Measurements from ENCODE around the gene SCO2. TPM values are rescaled to one million over a fixed set of nuclear protein-coding genes. Genes with fewer than 3 reads are reported as not detected.
A peak's percentile ranks its signal among the peaks of the same experiment; 100 is the strongest.
"Not testable (repeated sequence)": the region's sequence is repeated elsewhere in the genome, so short reads cannot be mapped to it uniquely, and the experiment has no call there.

The SCO2 gene
- total RNA-seq, 1 experiment from 2014 or later: 1.2 TPM

GRCh38 chr22:50522806-50523438, 2.5 kb downstream of the SCO2 start:
- no peak for DNase-seq
- Histone ChIP-seq H3K4me3 (ENCODE audit: insufficient read depth, low read depth, low read length) (no peak overlapping the region), H3K36me3 (replicated peaks; ENCODE audit: control insufficient read depth, insufficient read depth, low read length) (peaks cover 6% of the 10 kb centered on the region), H3K27me3 (ENCODE audit: control insufficient read depth, insufficient read depth, low read length) (peaks cover 12% of the 10 kb centered on the region)

- DNase-seq: no peak
- Histone ChIP-seq H3K36me3 (replicated peaks; ENCODE audit: control insufficient read depth, insufficient read depth, low read length) (peaks cover 6% of the 10 kb centered on the region), H3K4me3 (ENCODE audit: insufficient read depth, low read depth, low read length) (no peak overlapping the region), H3K27me3 (ENCODE audit: control insufficient read depth, insufficient read depth, low read length) (peaks cover 7% of the 10 kb centered on the region)
Measured at GRCh38 chr22:50522208-50522805, 3.1 kb downstream of the SCO2 start.

GRCh38 chr22:50521710-50522109, 3.7 kb downstream of the SCO2 start:
- Histone ChIP-seq H3K27me3 (ENCODE audit: control insufficient read depth, insufficient read depth, low read length) (peaks cover 1% of the 10 kb centered on the region; the same call in 1 of the 2 replicates), H3K36me3 (replicated peaks; ENCODE audit: control insufficient read depth, insufficient read depth, low read length) (peaks cover 6% of the 10 kb centered on the region), H3K4me3 (ENCODE audit: insufficient read depth, low read depth, low read length) (no peak overlapping the region)
- DNase-seq: no peak

- no peaks in the 10 kb centered on the region for H3K27me3 ChIP-seq (ENCODE audit: control insufficient read depth, insufficient read depth, low read length)
- no peak overlapping the region for H3K4me3 ChIP-seq (ENCODE audit: insufficient read depth, low read depth, low read length)
- peak; percentile 51 for DNase-seq
- peaks cover 8% of the 10 kb centered on the region for H3K36me3 ChIP-seq (replicated peaks; ENCODE audit: control insufficient read depth, insufficient read depth, low read length)
Measured at GRCh38 chr22:50520826-50521453, 4.5 kb downstream of the SCO2 start.

- not testable (repeated sequence) for H3K4me3 ChIP-seq (ENCODE audit: insufficient read depth, low read depth, low read length); DNase-seq; H3K27me3 ChIP-seq (ENCODE audit: control insufficient read depth, insufficient read depth, low read length); H3K36me3 ChIP-seq (replicated peaks; ENCODE audit: control insufficient read depth, insufficient read depth, low read length)
Measured at GRCh38 chr22:50520184-50520583, 5.2 kb downstream of the SCO2 start.

GRCh38 chr22:50519151-50519550, 6.2 kb downstream of the SCO2 start:
- DNase-seq: no peak
- no peaks in the 10 kb centered on the region for H3K27me3 ChIP-seq (ENCODE audit: control insufficient read depth, insufficient read depth, low read length)
- peaks cover 8% of the 10 kb centered on the region for H3K36me3 ChIP-seq (replicated peaks; ENCODE audit: control insufficient read depth, insufficient read depth, low read length)
- H3K4me3 ChIP-seq (ENCODE audit: insufficient read depth, low read depth, low read length): no peak overlapping the region

DNA sequence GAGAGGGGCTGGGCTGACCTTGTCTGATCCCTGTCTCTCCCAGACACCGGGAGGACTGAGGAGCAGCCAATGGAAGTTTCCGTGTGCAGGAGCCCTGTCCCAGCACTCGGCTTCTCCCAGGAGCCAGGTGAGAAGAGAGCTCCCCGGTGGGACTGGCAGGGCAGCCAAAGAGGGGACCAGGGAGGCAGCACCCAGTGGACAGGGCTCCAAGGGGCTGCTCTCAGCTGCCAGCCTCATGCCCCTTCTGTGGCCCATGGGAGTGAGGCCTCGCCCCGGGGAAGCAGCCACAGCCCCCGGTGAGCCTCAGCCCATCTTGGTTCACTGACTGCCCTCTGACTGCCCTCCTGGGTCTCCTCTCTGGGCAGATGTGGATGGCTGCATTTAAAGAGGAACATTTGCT, 6.8 kb downstream of the SCO2 start:
- Histone ChIP-seq H3K4me3 (ENCODE audit: insufficient read depth, low read depth, low read length) (no peak overlapping the region), H3K36me3 (replicated peaks; ENCODE audit: control insufficient read depth, insufficient read depth, low read length) (peaks cover 8% of the 10 kb centered on the region), H3K27me3 (ENCODE audit: control insufficient read depth, insufficient read depth, low read length) (no peaks in the 10 kb centered on the region)
- DNase-seq: peak; percentile 40

- H3K36me3 ChIP-seq (replicated peaks; ENCODE audit: control insufficient read depth, insufficient read depth, low read length): peaks cover 4% of the 10 kb centered on the region
- H3K27me3 ChIP-seq (ENCODE audit: control insufficient read depth, insufficient read depth, low read length): no peaks in the 10 kb centered on the region
- DNase-seq: peak; percentile 69
- H3K4me3 ChIP-seq (ENCODE audit: insufficient read depth, low read depth, low read length): no peak overlapping the region
Measured at GRCh38 chr22:50517495-50518260, 7.7 kb downstream of the SCO2 start.

DNA sequence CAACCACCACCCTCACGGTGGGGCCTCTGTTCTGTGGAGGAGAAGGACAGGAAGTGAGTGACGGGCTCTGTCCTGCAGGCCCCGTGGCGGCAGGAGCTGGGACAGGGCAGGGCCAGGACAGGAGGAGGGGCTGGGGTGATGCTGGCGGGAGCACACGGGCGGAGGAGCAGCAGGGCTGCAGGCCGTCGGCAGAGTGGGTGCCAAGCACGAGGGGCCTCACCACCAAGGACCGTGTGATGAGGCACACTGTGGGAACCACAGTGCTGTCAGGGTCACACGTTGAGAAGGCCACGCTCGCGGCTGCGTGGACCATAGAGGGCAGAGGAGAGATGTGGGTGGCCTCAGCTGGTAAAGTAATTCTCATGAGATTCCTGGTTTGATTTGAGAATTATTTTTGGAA, 8.5 kb downstream of the SCO2 start:
- DNase-seq: peak; percentile 47
- no peak overlapping the region for H3K4me3 ChIP-seq (ENCODE audit: insufficient read depth, low read depth, low read length)
- H3K36me3 ChIP-seq (replicated peaks; ENCODE audit: control insufficient read depth, insufficient read depth, low read length): peaks cover 4% of the 10 kb centered on the region
- H3K27me3 ChIP-seq (ENCODE audit: control insufficient read depth, insufficient read depth, low read length): no peaks in the 10 kb centered on the region

DNA sequence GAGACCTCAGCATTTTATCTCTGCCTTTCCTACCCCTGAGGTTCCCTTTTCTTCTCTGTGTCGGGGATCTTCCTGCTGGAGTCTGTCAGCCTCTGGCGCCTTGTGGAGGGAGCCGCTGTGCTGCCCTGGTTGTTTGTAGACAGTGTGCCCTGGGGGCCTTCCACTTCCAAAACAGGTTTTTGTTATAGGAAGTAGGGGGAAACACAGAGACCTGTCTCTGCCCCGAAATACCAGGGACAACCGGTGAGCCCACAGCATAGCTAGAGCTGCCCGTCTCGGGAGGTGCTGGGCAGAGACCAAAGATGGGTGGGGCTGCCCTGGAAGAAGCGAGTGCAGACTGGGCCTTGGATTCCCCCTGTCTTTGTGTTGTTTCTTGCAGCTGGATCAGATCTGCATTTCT, 9.3 kb downstream of the SCO2 start:
- peak; percentile 51 for DNase-seq
- Histone ChIP-seq H3K36me3 (replicated peaks; ENCODE audit: control insufficient read depth, insufficient read depth, low read length) (peaks cover 4% of the 10 kb centered on the region), H3K4me3 (ENCODE audit: insufficient read depth, low read depth, low read length) (no peak overlapping the region), H3K27me3 (ENCODE audit: control insufficient read depth, insufficient read depth, low read length) (no peaks in the 10 kb centered on the region)

- Histone ChIP-seq H3K4me3 (ENCODE audit: insufficient read depth, low read depth, low read length) (no peak overlapping the region), H3K36me3 (replicated peaks; ENCODE audit: control insufficient read depth, insufficient read depth, low read length) (peaks cover 2% of the 10 kb centered on the region), H3K27me3 (ENCODE audit: control insufficient read depth, insufficient read depth, low read length) (no peaks in the 10 kb centered on the region)
- no peak for DNase-seq
Measured at GRCh38 chr22:50513175-50513574, 12.2 kb downstream of the SCO2 start.

GRCh38 chr22:50508897-50509296, 16.5 kb downstream of the SCO2 start:
- Histone ChIP-seq H3K27me3 (ENCODE audit: control insufficient read depth, insufficient read depth, low read length) (no peaks in the 10 kb centered on the region), H3K36me3 (replicated peaks; ENCODE audit: control insufficient read depth, insufficient read depth, low read length) (no peaks in the 10 kb centered on the region; the same call in 1 of the 2 replicates), H3K4me3 (ENCODE audit: insufficient read depth, low read depth, low read length) (peak overlapping the region; percentile 77)
- no peak for DNase-seq

DNA sequence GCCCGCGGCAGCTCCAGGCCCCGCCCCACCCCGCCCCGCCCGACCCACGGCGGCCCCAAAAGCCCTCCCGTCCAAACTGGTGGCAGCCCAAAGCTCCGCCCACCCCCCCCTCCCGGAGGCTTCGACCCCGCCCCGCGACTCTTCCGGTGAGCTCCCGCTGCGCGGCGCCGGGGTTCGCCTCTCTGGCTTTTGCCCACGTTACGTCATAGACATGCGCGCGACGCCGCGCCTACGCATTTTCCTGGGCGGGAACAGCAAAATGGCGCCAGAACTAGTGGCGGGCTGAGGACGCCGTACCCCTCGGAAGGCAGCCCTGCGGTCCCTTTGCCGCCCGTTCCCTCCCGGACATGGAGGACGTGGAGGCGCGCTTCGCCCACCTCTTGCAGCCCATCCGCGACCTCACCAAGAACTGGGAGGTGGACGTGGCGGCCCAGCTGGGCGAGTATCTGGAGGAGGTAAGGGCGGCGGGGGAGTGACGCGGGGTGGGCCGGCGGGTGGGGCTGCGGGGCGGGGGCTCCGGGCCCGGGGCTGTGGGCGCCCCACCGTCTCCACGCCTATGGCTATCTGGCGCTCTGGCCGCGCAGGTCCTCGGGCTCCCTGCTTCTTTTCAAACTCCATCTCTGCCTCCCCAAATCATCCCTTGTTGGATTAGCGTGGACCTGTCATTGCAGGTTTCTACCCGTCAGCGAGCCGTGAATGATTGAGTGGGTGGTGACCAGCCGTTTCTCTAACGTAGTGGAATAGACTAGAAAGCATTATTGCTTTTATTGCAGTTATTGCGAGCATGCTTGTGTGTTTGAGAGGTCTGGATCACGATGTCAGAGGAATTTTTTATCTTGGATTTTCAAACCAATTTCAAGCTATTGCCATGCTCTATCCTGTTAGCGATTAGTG, 17.2 kb downstream of the SCO2 start, which contains the start of gene NCAPH2:
NCAPH2 (plus strand) TSS at position 234 of the 894 bp plus-strand sequence; CDS start at position 348, 114 bp downstream.
- no peaks in the 10 kb centered on the region for H3K27me3 ChIP-seq (ENCODE audit: control insufficient read depth, insufficient read depth, low read length)
- peak; percentile 94 for DNase-seq
- peak within 1 kb of the TSS; percentile 88 for H3K4me3 ChIP-seq (ENCODE audit: insufficient read depth, low read depth, low read length)
- no peaks in the 10 kb centered on the region; the same call in 1 of the 2 replicates for H3K36me3 ChIP-seq (replicated peaks; ENCODE audit: control insufficient read depth, insufficient read depth, low read length)
